ENCODE results near the gene MRPL37. TPM values are rescaled to one million over a fixed set of nuclear protein-coding genes. Genes with fewer than 3 reads are reported as not detected.

The MRPL37 gene
- polyA plus RNA-seq, 2 of the 4 experiments (the other 2 are of a cell fraction), result 16.2 to 68.9 TPM

GRCh38 chr1:54246116-54246721, 46.3 kb downstream of the MRPL37 start (continued):
- no peak for TF ChIP-seq USF2 (IDR thresholded peaks at IDR 0.05)
- TF ChIP-seq E2F6 (IDR thresholded peaks at IDR 0.05; ENCODE audit: borderline replicate concordance, low read depth), result no peak
- no peak for TF ChIP-seq CBX2 (IDR thresholded peaks at IDR 0.05; ENCODE audit: borderline replicate concordance, low read depth)
- no peak for TF ChIP-seq ESRRA (IDR thresholded peaks at IDR 0.05; ENCODE audit: borderline replicate concordance, low read length)
- TF ChIP-seq PBX3 (IDR thresholded peaks at IDR 0.05), result no peak
- TF ChIP-seq JUNB (IDR thresholded peaks at IDR 0.05), result no peak
- TF ChIP-seq ZNF302 (CRISPR knock-in tag; IDR thresholded peaks at IDR 0.05), result no peak

GRCh38 chr1:54247863-54248515, 48.0 kb downstream of the MRPL37 start:
- ATAC-seq, result no peak
- H3K4me1 ChIP-seq, result peaks cover 7% of the 10 kb centered on the region; the same call in 2 of the 3 replicates
- no peak overlapping the region for H3K4me3 ChIP-seq
- ChIA-PET POLR2A (interaction anchor here (0.6 kb wide), 1 partner anchor 41 kb away, joined by 5 read pairs; no protein-coding TSS in a partner anchor), CTCF (interaction anchor here (0.6 to 1.2 kb wide), 2 partner anchors 8 to 254 kb away, joined by 3 read pairs; no protein-coding TSS in a partner anchor)
- no peak overlapping the region for H3K4me2 ChIP-seq
- no peaks in the 10 kb centered on the region for H3K9me3 ChIP-seq
- no peak for DNase-seq (ENCODE audit: low read depth in 1 of 2, low spot score in 1 of 2)
- FAIRE-seq, result no peak
- 87% methylated on average over 7 of the region's 11 CpGs for WGBS (ENCODE audit: missing lambda C conversion rate)
- no peak overlapping the region for H3K27ac ChIP-seq
- TF ChIP-seq ZC3H11A (IDR thresholded peaks at IDR 0.05) (no peak), CHD4 (IDR thresholded peaks at IDR 0.05; ENCODE audit: borderline replicate concordance) (no peak), MYC (IDR thresholded peaks at IDR 0.05; ENCODE audit: borderline replicate concordance, low read length) (no peak), HOXA7 (CRISPR knock-in tag; IDR thresholded peaks at IDR 0.05) (no peak), JUNB (IDR thresholded peaks at IDR 0.05) (no peak), FOXS1 (CRISPR knock-in tag; IDR thresholded peaks at IDR 0.05) (no peak), KDM5A (IDR thresholded peaks at IDR 0.05) (no peak), RFX5 (IDR thresholded peaks at IDR 0.05) (no peak), TP53 (CRISPR knock-in tag; IDR thresholded peaks at IDR 0.05) (no peak), CBX2 (IDR thresholded peaks at IDR 0.05; ENCODE audit: borderline replicate concordance, low read depth) (no peak), TFCP2L1 (CRISPR knock-in tag; IDR thresholded peaks at IDR 0.05) (no peak), CBX8 (IDR thresholded peaks at IDR 0.05) (no peak)

- Histone ChIP-seq H3K4me1 (peaks cover 7% of the 10 kb centered on the region; the same call in 2 of the 3 replicates), H3K4me3 (no peak overlapping the region), H3K27ac (no peak overlapping the region), H3K9me3 (no peaks in the 10 kb centered on the region), H3K4me2 (no peak overlapping the region)
- CTCF ChIA-PET, result interaction anchor here (1.7 kb wide), 1 partner anchor 22 kb away, joined by 4 read pairs; no protein-coding TSS in a partner anchor
- POLR2A ChIA-PET, result no interaction called here
- no peak for DNase-seq (ENCODE audit: low read depth in 1 of 2, low spot score in 1 of 2)
- FAIRE-seq, result no peak
- no peak for ATAC-seq
- 92% methylated on average over 2 of the region's 4 CpGs for WGBS (ENCODE audit: missing lambda C conversion rate)
- TF ChIP-seq PHF8 (IDR thresholded peaks at IDR 0.05; ENCODE audit: borderline replicate concordance, low read depth), result no peak
- no peak for TF ChIP-seq RAD21 (conservative IDR thresholded peaks at IDR 0.05 in 1 of 2, IDR thresholded peaks at IDR 0.05 in 1 of 2)
- TF ChIP-seq FOSB (CRISPR knock-in tag; IDR thresholded peaks at IDR 0.05), result no peak
- no peak for TF ChIP-seq E2F6 (IDR thresholded peaks at IDR 0.05; ENCODE audit: borderline replicate concordance, low read depth)
- no peak for TF ChIP-seq HOXB5 (CRISPR knock-in tag; IDR thresholded peaks at IDR 0.05)
- no peak for TF ChIP-seq BCL3 (IDR thresholded peaks at IDR 0.05)
- TF ChIP-seq CHD2 (IDR thresholded peaks at IDR 0.05; ENCODE audit: low read length, partially characterized antibody), result no peak
- no peak for TF ChIP-seq MAZ (IDR thresholded peaks at IDR 0.05; ENCODE audit: borderline replicate concordance, low read depth, low read length)
- no peak for TF ChIP-seq ESRRA (IDR thresholded peaks at IDR 0.05; ENCODE audit: borderline replicate concordance, low read length)
- TF ChIP-seq NPAS2 (CRISPR knock-in tag; IDR thresholded peaks at IDR 0.05; ENCODE audit: borderline replicate concordance), result no peak
- no peak for TF ChIP-seq POLR2A (IDR thresholded peaks at IDR 0.05; ENCODE audit: low read length)
- TF ChIP-seq ZNF302 (CRISPR knock-in tag; IDR thresholded peaks at IDR 0.05), result no peak
- no peak for TF ChIP-seq KDM1A (IDR thresholded peaks at IDR 0.05; ENCODE audit: low read depth)
- no peak for TF ChIP-seq MYC (IDR thresholded peaks at IDR 0.05; ENCODE audit: borderline replicate concordance, low read length)
- no peak for TF ChIP-seq SMC3 (IDR thresholded peaks at IDR 0.05)
- TF ChIP-seq JUNB (IDR thresholded peaks at IDR 0.05), result no peak
- TF ChIP-seq HOXB13 (CRISPR knock-in tag; IDR thresholded peaks at IDR 0.05; ENCODE audit: low read depth), result no peak
- TF ChIP-seq CBX2 (IDR thresholded peaks at IDR 0.05; ENCODE audit: borderline replicate concordance, low read depth), result no peak
Measured at GRCh38 chr1:54248966-54249365, 49.0 kb downstream of the MRPL37 start.
